Forelimb muscle (tissue), 1 donor: Measurements from ENCODE around the gene MXRA8. TPM values are rescaled to one million over a fixed set of nuclear protein-coding genes. Genes with fewer than 3 reads are reported as not detected.

Source experiments
- DNase-seq: peaks from one replicate; pipeline ENCODE4 v3.0.0-alpha.2; 2013; ENCODE audit warnings: low read depth
- polyA plus RNA-seq: library from polyadenylated mRNA; unstranded; fragments of 120-200 nt; gene quantifications from one replicate; pipeline ENCODE4 v1.2.1, GENCODE V29; 2013; ENCODE audit not compliant: insufficient read length

The MXRA8 gene
- polyA plus RNA-seq, 1 donor = 65.2 TPM

DNA sequence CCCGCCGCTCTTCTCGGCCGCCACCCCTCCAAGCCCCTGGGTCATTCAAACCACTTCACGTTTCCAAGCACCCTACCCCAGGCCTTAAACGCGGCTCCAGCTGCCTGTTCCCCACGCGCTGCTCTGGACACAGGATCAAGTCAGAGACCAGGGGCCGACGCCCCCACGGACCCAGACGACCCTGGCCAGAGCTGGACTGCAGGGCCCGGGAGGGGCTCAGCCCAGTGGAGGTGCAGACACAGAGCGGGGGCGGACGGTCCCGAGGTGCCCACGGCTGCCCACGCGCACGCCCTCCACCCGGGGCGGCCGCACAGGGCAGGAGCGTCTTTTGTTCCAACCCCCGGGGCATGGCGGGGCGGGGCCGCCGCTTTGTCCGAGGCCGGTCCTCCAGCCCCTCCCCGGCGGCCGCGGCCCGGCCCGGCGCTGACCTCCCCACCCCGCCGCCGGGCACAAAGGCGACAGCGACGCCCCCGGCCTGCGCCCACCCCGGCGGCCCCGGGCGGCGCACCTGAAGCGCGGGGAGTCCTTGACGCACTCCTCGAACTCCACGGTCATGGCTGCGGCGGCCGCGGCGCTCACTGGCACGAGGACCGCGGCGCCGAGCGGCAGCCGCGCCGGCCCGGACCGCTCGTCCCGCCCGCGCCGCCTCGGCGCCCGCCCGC, 51.0 kb downstream of the MXRA8 start:
- DNase-seq = no peak

DNA sequence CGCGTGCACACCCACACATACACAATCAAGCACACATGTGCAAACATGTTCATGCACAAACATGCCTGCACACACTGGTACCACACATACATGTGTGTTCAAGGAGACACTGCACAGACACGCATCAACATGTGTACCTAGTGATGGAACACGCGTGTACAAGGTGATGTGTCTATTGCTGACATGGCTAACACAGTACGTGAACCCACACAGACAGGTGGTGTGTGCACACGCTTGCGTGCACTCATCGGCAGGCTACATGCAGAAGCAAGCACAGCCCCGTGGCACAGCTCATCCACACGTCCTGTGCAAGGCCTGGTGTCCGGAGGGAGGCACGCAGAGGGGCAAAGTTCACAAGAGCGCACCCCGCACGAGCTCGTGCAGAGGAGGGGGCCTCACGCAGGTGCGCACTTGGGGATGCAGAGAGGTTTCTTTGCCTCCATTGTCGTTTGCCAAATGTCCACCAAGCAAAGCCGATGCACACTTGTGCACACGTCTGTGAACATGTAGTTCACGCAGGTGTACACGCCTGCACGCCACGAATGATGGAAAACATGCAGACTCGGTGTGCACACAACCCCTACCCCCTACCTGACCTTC, 51.6 kb downstream of the MXRA8 start:
- DNase-seq = no peak

DNA sequence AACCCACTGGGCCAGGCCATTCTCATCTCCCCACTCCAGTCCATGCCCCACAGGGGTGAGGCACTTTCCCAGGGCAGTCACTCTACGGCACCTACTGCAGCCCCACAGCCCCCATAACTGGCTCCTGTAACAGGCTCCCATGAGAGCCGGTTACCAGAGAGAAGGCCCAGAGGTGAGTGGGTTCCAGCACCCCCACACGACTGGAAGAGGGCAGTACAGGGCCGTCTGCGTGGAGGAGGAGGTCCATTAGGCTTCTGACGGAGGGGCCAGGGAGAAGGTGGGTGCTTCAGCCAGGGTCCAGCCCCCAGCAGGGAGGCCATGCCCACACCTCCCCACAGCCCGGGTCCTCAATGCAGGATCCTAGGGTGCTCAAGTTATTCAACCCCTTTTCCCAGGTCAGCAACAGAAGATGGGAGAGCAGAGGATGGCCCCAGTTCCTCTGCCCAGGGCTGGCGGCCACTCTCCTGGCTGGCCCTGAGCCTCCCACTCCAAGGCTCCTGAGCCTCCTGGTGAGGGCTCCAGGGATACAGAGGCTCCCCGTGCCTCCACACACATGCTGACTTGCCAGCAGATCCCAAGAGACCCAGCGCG, 52.2 kb downstream of the MXRA8 start:
- DNase-seq = no peak

DNA sequence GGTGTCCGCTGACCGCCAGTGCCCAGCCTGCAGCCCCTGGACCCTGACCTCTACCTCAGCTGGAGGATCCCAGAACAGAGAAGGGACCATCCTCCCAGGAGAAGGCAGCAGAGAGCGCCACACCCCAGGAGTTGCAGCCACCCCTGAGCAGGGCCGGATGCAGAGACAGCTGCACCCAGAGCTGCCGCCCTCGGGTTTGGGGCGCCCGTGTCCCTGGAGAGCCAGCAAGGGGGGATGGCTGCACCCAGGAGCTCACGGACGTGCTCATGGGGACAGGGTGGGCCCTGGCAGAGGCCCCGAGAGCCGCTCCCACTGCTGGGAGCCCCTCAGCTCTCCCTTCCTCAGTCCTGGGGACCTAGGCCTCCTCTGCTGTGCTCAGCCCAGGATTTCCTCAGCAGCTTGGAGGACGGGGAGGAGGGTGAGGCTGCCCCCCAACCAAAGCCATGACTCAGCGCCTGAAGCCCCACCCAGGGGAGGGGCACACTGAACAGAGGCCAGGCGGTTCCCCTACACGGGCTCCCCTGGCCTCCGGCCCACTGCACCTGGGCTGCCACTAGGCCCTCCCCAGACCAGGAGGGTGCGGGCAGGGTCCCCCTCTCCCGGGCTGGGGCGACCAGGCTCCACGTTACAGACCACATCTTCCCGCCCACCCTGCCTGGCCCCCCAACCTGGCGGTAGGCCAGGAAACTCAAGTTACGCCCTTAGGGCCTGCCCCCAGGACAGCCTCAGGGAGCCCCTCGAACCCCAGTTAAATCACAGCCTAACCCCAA, 52.9 kb downstream of the MXRA8 start:
- no peak for DNase-seq

DNA sequence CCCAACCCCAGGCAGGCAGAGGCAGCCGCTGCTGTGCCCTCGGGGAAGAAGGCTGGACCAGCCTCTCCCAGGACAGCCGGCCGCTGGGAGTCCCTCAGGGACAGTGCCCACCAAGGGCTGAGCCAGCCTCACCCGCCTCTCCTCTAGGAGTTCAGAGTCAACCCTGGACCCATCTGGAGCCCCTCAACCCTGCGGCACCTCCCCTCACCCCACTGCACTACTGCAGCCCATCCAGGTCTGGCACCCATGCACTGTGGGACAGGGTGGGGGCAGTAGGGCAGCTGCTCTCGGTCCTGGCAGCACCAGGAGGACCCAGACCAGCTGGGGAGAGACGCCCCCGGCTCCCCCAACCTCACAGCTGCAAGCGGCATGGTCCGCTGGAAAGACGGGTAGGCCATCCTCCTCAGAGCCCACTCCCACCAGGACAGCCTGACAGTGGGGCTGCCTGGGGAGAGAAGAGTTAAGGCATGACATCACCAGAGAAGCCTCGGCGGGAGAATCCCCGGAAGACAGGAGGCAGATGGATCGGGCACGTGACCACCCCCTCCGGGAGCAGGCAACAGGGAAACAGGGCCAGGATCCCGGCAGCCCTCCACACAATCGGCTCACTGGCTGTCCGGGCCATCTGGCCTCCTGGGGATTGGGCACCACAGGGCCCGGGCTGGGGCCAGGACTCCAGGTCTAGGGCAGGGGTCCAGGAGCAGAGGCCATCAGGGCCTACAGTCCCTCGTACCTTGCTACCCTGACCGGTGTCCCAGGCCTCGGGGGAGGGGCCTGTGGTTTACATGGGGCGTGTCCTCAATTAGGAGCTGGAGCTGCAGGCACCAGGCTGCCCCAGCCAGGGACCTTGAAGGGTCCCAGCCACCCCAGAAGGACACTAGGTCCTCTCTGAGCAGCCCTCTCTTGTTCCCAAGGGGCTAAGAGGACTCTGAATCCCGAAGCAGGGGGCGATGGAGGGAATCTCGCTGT, 53.7 kb downstream of the MXRA8 start:
- no peak for DNase-seq

DNA sequence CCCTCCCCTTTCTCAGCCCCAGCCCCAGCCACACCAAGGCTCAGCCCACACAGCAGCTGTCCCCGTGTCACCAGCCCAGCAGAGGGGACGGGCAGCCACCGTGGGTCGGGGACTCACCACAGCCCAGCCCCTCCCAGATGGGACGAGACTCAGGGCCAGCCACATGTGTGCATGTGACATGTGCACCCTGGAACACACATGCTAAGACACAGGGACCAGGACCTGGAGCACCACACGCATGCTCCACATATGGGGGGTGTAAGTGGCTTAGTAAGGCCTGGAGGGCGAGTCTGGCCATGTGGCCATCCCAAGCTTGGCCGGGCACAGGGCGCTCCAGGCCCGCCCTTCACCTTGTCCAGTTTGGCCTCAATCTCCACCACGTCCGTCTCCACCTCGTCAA, 54.6 kb downstream of the MXRA8 start:
- DNase-seq = no peak

DNA sequence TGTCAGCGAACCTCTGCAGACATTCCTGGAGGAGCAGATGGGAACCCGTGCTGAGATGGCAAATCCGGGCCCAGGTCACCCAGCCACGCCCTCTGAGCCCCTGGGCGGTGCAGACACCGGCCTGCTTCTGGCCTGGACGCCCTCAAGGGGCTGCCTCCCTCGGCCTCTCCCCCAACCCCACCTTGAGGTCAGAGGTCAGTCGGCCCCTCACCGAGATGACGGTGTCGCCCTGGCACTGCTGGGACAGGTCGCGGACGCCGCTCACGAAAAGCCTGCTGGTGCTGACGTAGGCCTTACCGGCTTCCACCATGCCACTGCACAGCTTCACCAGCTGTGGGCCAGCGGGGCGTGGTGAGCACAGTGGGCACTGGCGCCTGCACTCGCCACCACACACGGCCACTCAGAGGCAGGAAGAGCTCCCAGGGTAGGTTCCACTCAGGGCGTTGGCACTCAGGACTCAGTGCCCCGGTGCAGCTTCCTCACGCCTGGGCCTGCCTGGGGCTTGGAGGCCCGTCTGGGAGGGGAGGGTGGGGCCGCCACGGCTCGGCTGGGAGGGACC, 55.3 kb downstream of the MXRA8 start:
- DNase-seq = no peak

Other genes with a start within 250 kb of the MXRA8 start
- 6.4 TPM for gene C1orf159, start 242.5 kb downstream of the MXRA8 start, polyA plus RNA-seq
- 0.35 TPM for gene TTLL10, start 184.7 kb downstream of the MXRA8 start, polyA plus RNA-seq
- 6.1 TPM for gene TNFRSF18, start 152.0 kb downstream of the MXRA8 start, polyA plus RNA-seq
- 3.2 TPM for gene TNFRSF4, start 144.4 kb downstream of the MXRA8 start, polyA plus RNA-seq
- 88.6 TPM for gene SDF4, start 126.6 kb downstream of the MXRA8 start, polyA plus RNA-seq
- gene B3GALT6, start 126.3 kb downstream of the MXRA8 start, polyA plus RNA-seq = 16.3 TPM
- 4.8 TPM for gene C1QTNF12, start 111.8 kb downstream of the MXRA8 start, polyA plus RNA-seq
- gene UBE2J2, start 84.7 kb downstream of the MXRA8 start, polyA plus RNA-seq = 38.8 TPM
- gene SCNN1D, start 78.1 kb downstream of the MXRA8 start, polyA plus RNA-seq = 5.5 TPM
- gene ACAP3, start 50.6 kb downstream of the MXRA8 start, polyA plus RNA-seq = 44.6 TPM
- gene PUSL1, start 50.0 kb downstream of the MXRA8 start, polyA plus RNA-seq = 5.9 TPM
- 74.9 TPM for gene INTS11, start 33.9 kb downstream of the MXRA8 start, polyA plus RNA-seq
- gene CPTP, start 33.8 kb downstream of the MXRA8 start, polyA plus RNA-seq = 16.5 TPM
- gene TAS1R3, start 27.3 kb downstream of the MXRA8 start, polyA plus RNA-seq = 3.3 TPM
- 48.7 TPM for gene DVL1, start 9.1 kb downstream of the MXRA8 start, polyA plus RNA-seq
- gene AURKAIP1, start 16.7 kb upstream of the MXRA8 start, polyA plus RNA-seq = 69.3 TPM
- gene CCNL2, start 40.8 kb upstream of the MXRA8 start, polyA plus RNA-seq = 169 TPM
- gene MRPL20, start 48.7 kb upstream of the MXRA8 start, polyA plus RNA-seq = 111 TPM
- gene ANKRD65, start 62.7 kb upstream of the MXRA8 start, polyA plus RNA-seq = 22.1 TPM
- 56.6 TPM for gene VWA1, start 77.1 kb upstream of the MXRA8 start, polyA plus RNA-seq
- gene ATAD3C, start 91.1 kb upstream of the MXRA8 start, polyA plus RNA-seq = 0.30 TPM
- 12.0 TPM for gene ATAD3B, start 113.2 kb upstream of the MXRA8 start, polyA plus RNA-seq
- 16.7 TPM for gene ATAD3A, start 153.6 kb upstream of the MXRA8 start, polyA plus RNA-seq
- 4.1 TPM for gene TMEM240, start 182.1 kb upstream of the MXRA8 start, polyA plus RNA-seq
- gene SSU72, start 216.3 kb upstream of the MXRA8 start, polyA plus RNA-seq = 95.9 TPM
- gene FNDC10, start 241.6 kb upstream of the MXRA8 start, polyA plus RNA-seq = 2.0 TPM